HepG2 (cell line): ENCODE data around the gene CCDC82. TPM values are rescaled to one million over a fixed set of nuclear protein-coding genes. Genes with fewer than 3 reads are reported as not detected.
A peak's percentile ranks its signal among the peaks of the same experiment; 100 is the strongest.

Experiments
- ATF5 ChIP-seq: sonication (generic); formaldehyde crosslinking; IDR thresholded peaks from 2 replicates; pipeline ENCODE4 v1.4.0; 2020; ENCODE audit warnings: mild to moderate bottlenecking, low read depth, missing genetic modification reagents
- BORCS8-MEF2B ChIP-seq: sonication (generic); formaldehyde crosslinking; IDR thresholded peaks from 2 replicates; pipeline ENCODE4 v1.8.0; 2022; ENCODE audit warnings: mild to moderate bottlenecking, missing genetic modification reagents
- DPF2 ChIP-seq: sonication (generic); formaldehyde crosslinking; IDR thresholded peaks from 2 replicates; pipeline ENCODE4 v1.4.0; 2020; ENCODE audit warnings: mild to moderate bottlenecking, low read depth, missing genetic modification reagents, borderline replicate concordance
- DR1 ChIP-seq: sonication (generic); formaldehyde crosslinking; IDR thresholded peaks from 2 replicates; pipeline ENCODE4 v1.8.0; 2021; ENCODE audit warnings: mild to moderate bottlenecking, missing genetic modification reagents, inconsistent platforms
- ERF ChIP-seq: IDR thresholded peaks from 2 replicates; pipeline ENCODE4 v1.6.1; 2018; ENCODE audit warnings: missing biosample characterization, missing genetic modification reagents
- HNRNPL ChIP-seq: fragments of 200-400 bp; formaldehyde crosslinking; IDR thresholded peaks from 2 replicates; pipeline ENCODE4 v1.6.1; 2017; ENCODE audit warnings: mild to moderate bottlenecking, low read depth, low read length
- MXD4 ChIP-seq: IDR thresholded peaks from 2 replicates; pipeline ENCODE4 v1.6.1; 2016; ENCODE audit warnings: mild to moderate bottlenecking, missing biosample characterization, missing genetic modification reagents
- NCOA1 ChIP-seq: sonication (generic); formaldehyde crosslinking; IDR thresholded peaks from 2 replicates; pipeline ENCODE4 v1.9.0; 2021; ENCODE audit warnings: missing genetic modification reagents
- NFE2 ChIP-seq: sonication (generic); formaldehyde crosslinking; IDR thresholded peaks from 2 replicates; pipeline ENCODE4 v1.4.0; 2020; ENCODE audit warnings: missing genetic modification reagents
- SRY ChIP-seq: sonication (generic); formaldehyde crosslinking; IDR thresholded peaks from 2 replicates; pipeline ENCODE4 v1.8.0; 2022; ENCODE audit warnings: mild to moderate bottlenecking, missing genetic modification reagents
- ZBTB33 ChIP-seq: sonication (generic); formaldehyde crosslinking; IDR thresholded peaks from 2 replicates; pipeline ENCODE4 v1.4.0; 2020; ENCODE audit warnings: missing genetic modification reagents
- ZNF124 ChIP-seq: sonication (generic); formaldehyde crosslinking; IDR thresholded peaks from 2 replicates; pipeline ENCODE4 v1.4.0; 2020; ENCODE audit warnings: missing genetic modification reagents
- ZNF138 ChIP-seq: sonication (generic); formaldehyde crosslinking; IDR thresholded peaks from 2 replicates; pipeline ENCODE4 v1.5.0; 2020; ENCODE audit warnings: mild to moderate bottlenecking, low read depth, missing genetic modification reagents
- ZNF276 ChIP-seq: sonication (generic); formaldehyde crosslinking; IDR thresholded peaks from 2 replicates; pipeline ENCODE4 v1.4.0; 2020; ENCODE audit warnings: mild to moderate bottlenecking, low read depth, missing genetic modification reagents
- ZNF292 ChIP-seq: sonication (generic); formaldehyde crosslinking; IDR thresholded peaks from 2 replicates; pipeline ENCODE4 v1.8.1; 2022; ENCODE audit warnings: mild to moderate bottlenecking, low read depth, missing genetic modification reagents, borderline replicate concordance
- ZNF337 ChIP-seq: sonication (generic); formaldehyde crosslinking; IDR thresholded peaks from 2 replicates; pipeline ENCODE4 v1.5.1; 2020; ENCODE audit warnings: missing genetic modification reagents, low read depth, mild to moderate bottlenecking, borderline replicate concordance
- ZNF543 ChIP-seq: sonication (generic); formaldehyde crosslinking; IDR thresholded peaks from 2 replicates; pipeline ENCODE4 v1.4.0; 2020; ENCODE audit warnings: mild to moderate bottlenecking, missing genetic modification reagents
- ZNF678 ChIP-seq: sonication (generic); formaldehyde crosslinking; IDR thresholded peaks from 2 replicates; pipeline ENCODE4 v1.4.0; 2020; ENCODE audit warnings: mild to moderate bottlenecking, missing genetic modification reagents
- ZNF761 ChIP-seq: sonication (generic); formaldehyde crosslinking; conservative IDR thresholded peaks from 2 replicates; pipeline ENCODE4 v1.4.0; 2020; ENCODE audit warnings: mild to moderate bottlenecking, missing genetic modification reagents
- ZNF816 ChIP-seq: sonication (generic); formaldehyde crosslinking; IDR thresholded peaks from 2 replicates; pipeline ENCODE4 v1.8.0; 2022; ENCODE audit warnings: missing genetic modification reagents, mild to moderate bottlenecking, borderline replicate concordance
- polyA plus RNA-seq, 8 experiments: library from polyadenylated mRNA; depleted of rRNA in 3 of 8; stranded (reverse) in 7 of 8; unstranded in 1 of 8; fragments of >200 nt; fragmentation: Illumina TruSeq in 4 of 8; extraction: Trizol in 4 of 8; gene quantifications; 2 replicates each; pipeline versions ENCODE4 v1.2.1 to v1.2.3, GENCODE V29; 2011 to 2016; ENCODE audit warnings: low read depth in 4 of 8, missing spikeins in 1 of 8, mixed read lengths in 1 of 8; ENCODE audit not compliant: insufficient read depth in 1 of 8
- total RNA-seq, 5 experiments: library from RNA; depleted of rRNA; stranded (reverse); fragments of >200 nt; fragmentation: Illumina TruSeq; extraction: Trizol; gene quantifications; 2 replicates each; pipeline ENCODE4 v1.2.3, GENCODE V29; 2016; ENCODE audit warnings: low read depth in 1 of 5
- TF ChIP-seq, protein P1 (sequence below): sonication (generic); formaldehyde crosslinking; IDR thresholded peaks from 2 replicates; pipeline ENCODE4 v1.5.0; 2020; ENCODE audit warnings: missing genetic modification reagents, mild to moderate bottlenecking, borderline replicate concordance
- TF ChIP-seq, protein P2 (sequence below): sonication (generic); formaldehyde crosslinking; IDR thresholded peaks from 2 replicates; pipeline ENCODE4 v1.4.0; 2020; ENCODE audit warnings: missing genetic modification reagents

Gene CCDC82
- total and polyA plus RNA-seq, 2 of the 13 experiments (the other 11 are each of a cell fraction or from before 2014, with no cell fraction given) = 19.7 to 25.7 TPM

DNA sequence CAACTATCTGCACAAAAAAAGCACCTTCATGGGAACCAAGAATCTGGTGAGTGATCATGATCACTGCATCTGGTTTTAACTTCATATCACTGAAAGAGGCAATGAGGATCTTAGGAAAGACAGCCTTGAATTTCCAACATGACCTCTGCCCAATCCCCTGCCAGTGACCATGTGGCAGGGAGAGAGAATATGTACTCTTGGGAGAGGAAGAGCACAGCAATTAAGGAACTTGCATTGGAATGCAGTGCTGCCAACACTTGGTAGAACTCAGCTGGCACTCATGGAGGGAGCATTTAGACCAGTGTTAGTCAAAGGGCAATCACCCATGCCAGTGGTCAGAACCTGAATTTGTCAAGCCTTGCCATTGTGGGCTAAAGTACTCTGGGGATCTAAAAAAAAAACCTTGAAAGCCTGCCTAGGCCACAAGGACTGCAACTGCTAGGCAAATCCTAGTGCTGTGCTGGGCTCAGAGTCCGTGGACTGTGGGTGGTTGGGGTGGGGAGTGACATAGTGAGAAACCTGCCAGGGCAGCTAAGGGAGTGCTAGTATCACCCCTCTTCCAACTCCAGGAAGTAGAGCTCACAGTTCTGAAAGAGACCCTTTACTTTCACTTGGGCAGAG, 23.2 kb upstream of the CCDC82 start (continued):
- TF ChIP-seq ZBTB33 (CRISPR knock-in tag) (no peak), ERF (CRISPR knock-in tag) (0 out of 2 replicates have a peak, but pooled peaks have one; percentile 27), ZNF292 (peak; percentile 14; the same call in 1 of the 2 replicates), NCOA1 (CRISPR knock-in tag) (no peak), BORCS8-MEF2B (CRISPR knock-in tag) (no peak), ZNF337 (no peak), ZNF816 (CRISPR knock-in tag) (no peak), ZNF761 (CRISPR knock-in tag) (0 out of 2 replicates have a peak, but pooled peaks have one; percentile 48), ZNF543 (CRISPR knock-in tag) (0 out of 2 replicates have a peak, but pooled peaks have one; percentile 33), ZNF124 (CRISPR knock-in tag) (no peak), ZNF678 (CRISPR knock-in tag) (no peak), HNRNPL (no peak), ATF5 (no peak), NFE2 (CRISPR knock-in tag) (no peak), SRY (CRISPR knock-in tag) (no peak), ZNF138 (CRISPR knock-in tag) (no peak), DPF2 (CRISPR knock-in tag) (no peak), DR1 (no peak), MXD4 (CRISPR knock-in tag) (no peak), ZNF276 (no peak)
- TF ChIP-seq, protein P1, sequence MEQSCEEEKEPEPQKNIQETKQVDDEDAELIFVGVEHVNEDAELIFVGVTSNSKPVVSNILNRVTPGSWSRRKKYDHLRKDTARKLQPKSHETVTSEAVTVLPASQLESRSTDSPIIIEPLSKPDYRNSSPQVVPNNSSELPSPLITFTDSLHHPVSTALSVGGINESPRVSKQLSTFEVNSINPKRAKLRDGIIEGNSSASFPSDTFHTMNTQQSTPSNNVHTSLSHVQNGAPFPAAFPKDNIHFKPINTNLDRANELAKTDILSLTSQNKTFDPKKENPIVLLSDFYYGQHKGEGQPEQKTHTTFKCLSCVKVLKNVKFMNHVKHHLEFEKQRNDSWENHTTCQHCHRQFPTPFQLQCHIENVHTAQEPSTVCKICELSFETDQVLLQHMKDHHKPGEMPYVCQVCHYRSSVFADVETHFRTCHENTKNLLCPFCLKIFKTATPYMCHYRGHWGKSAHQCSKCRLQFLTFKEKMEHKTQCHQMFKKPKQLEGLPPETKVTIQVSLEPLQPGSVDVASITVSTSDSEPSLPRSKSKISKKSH (CRISPR knock-in tag) = no peak
- TF ChIP-seq, protein P2, sequence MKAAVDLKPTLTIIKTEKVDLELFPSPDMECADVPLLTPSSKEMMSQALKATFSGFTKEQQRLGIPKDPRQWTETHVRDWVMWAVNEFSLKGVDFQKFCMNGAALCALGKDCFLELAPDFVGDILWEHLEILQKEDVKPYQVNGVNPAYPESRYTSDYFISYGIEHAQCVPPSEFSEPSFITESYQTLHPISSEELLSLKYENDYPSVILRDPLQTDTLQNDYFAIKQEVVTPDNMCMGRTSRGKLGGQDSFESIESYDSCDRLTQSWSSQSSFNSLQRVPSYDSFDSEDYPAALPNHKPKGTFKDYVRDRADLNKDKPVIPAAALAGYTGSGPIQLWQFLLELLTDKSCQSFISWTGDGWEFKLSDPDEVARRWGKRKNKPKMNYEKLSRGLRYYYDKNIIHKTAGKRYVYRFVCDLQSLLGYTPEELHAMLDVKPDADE (CRISPR knock-in tag) = no peak
